ENCODE results near the gene TRUB1. TPM values are rescaled to one million over a fixed set of nuclear protein-coding genes. Genes with fewer than 3 reads are reported as not detected.

The TRUB1 gene
- polyA plus RNA-seq, 3 donors: 35.1 to 39.4 (median 38.7) TPM

DNA sequence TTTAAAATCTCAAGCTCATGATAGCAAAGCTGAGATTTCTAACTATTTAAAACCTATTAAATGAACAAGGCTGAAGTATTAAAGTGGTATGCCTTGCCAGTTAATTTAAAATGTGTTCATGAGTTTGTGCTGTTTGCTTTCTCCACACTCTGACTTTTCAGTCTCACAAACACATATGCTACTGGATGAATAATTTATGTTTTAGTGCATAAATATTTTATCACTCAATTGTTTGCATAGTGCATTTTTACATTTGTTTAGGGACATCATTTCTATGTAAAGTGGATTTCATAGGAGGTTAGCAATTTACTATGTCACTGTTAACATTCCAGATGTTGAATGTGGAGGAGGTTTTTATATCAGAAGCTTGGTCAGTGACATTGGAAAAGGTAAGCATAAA, 36.0 kb downstream of the TRUB1 start:
- no peak for DNase-seq (ENCODE audit: low read depth in 3 of 3, low spot score in 2 of 3)

DNA sequence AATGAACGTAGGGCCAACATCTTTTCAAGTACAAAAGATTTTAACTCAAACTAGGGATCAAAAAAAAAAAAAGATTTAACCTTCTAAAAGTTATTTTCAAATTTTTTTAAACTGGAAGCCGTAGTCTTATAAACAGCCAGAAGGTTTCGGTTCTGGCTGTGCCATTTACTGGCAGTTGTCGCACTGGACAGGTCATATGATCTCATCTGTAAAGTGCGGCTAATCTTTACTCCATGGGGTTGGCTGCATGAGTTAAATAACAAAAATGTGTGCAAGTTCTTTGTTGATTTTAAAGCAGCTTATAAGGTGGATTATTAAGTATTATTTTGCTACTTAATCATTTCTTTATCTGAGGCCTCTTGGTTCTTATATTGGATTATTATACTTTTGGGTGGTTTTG, 36.6 kb downstream of the TRUB1 start:
- DNase-seq (ENCODE audit: low read depth in 3 of 3, low spot score in 2 of 3): no peak

DNA sequence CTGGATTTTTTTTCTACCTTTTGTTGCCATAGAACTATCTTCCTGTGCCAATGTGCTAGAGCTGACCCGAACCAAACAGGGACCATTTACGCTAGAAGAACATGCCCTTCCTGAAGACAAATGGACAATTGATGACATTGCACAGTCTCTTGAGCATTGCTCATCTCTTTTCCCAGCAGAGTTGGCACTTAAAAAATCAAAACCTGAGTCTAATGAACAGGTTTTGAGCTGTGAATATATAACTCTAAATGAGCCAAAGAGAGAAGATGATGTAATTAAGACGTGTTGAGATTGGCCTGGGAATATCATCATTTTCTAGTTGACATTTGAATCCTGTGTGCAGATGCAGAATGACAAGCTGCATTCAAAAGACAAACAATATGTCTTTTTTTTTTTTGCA, 37.1 kb downstream of the TRUB1 start:
- no peak for DNase-seq (ENCODE audit: low read depth in 3 of 3, low spot score in 2 of 3)

DNA sequence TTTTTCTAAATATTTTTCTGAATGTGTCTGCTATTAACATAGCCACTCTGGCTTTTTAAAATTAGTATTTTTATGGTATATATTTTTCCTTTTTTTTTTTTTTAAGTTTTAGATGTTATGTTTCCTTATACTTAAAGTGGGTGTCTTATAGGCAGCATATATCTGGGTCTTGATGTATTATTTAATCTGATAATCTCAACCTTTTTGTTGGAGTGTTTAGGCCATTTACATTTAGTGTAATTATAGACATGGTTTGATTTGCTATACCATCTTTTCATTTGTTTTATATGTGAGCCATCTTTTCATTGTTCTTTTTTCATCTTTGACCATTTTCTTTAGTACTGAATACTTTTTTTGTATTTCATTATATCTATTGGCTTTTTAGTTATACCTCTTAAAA, 45.0 kb downstream of the TRUB1 start:
- no peak for DNase-seq (ENCODE audit: low read depth in 3 of 3, low spot score in 2 of 3)

DNA sequence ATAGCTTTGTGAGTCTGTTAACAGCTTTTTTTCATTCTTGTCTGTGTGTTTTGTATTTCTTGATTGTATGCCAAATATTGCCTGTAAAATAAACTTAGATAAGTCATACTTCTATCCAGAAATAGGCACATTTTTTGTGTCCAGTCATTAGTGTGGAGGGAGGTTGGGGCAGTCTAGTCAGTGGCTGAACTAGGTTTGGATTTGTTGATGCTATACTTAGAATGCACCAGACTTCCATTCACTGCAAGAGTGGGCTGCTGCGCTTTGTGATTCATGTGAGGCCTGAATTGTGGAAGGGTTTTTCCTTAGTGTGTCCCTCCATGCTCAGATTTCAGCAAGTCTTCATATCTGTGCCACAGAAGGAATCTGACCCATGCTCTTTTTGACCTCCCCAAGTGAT, 50.0 kb downstream of the TRUB1 start:
- no peak for DNase-seq (ENCODE audit: low read depth in 3 of 3, low spot score in 2 of 3)

DNA sequence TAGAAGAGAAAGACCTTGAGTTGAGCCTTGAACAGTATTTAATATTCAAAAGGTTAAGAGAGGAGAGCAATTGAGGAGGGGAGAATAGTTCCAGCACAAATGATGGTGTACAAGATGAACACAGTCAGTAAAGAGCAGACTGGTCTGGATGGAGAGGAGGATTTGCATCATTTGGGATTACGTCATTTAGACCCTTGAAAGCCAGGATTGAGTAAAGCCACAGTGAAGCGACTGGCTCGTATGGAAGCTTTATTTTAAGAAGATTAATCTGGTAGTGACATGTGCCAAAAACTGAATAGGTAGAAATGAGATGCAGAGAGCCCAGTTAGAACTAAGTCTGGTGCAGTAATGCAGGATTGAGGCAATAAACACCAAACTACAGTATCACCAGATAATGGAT, 52.6 kb downstream of the TRUB1 start:
- DNase-seq (ENCODE audit: low read depth in 3 of 3, low spot score in 2 of 3): no peak

DNA sequence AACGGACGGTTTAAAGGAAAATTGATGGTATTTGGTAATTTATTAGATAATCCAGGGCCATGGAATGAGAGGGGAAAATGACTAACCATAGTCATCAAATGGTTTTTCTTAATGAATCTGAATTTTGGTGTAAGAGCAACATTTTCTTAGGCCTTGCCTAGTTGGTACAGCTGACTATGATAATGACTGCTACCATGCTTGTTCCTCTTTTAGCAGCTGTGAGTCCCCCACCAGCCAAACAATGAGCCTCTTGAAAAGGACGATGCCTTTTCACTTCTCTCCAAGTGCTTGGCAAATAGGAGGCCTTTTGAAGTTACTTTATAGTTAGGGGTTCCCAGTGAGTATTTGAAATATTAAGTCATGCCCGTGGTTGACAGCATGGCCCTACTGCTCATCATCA, 53.0 kb downstream of the TRUB1 start:
- no peak for DNase-seq (ENCODE audit: low read depth in 3 of 3, low spot score in 2 of 3)

DNA sequence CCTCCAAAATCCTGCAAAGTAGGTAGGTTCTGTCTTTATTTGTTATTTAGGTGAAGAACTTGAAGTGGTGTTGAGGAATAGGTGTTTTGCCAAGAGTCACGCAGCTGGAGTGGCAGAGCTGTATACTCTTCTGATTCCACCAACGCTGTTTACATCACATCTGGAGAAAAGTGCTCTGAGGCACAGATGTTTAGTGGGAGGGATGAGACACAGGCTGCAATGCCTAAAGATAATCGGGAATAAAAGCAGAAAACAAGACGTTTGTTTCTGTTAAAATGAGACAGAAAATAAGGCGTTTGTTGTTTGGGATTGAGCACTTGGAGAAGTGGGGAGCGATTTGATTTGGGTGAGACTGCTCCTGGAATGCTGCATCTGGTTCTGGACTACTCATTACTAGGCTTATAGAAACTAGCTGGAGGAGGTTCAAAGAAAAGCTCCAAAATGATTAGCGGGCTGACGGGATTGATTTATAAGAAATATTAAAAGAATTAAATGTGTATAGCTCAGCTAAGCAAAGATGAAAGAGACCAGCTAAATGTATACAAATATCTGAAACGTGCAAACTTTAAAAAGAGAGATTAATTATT, 54.3 kb downstream of the TRUB1 start:
- DNase-seq (ENCODE audit: low read depth in 3 of 3, low spot score in 2 of 3): no peak

DNA sequence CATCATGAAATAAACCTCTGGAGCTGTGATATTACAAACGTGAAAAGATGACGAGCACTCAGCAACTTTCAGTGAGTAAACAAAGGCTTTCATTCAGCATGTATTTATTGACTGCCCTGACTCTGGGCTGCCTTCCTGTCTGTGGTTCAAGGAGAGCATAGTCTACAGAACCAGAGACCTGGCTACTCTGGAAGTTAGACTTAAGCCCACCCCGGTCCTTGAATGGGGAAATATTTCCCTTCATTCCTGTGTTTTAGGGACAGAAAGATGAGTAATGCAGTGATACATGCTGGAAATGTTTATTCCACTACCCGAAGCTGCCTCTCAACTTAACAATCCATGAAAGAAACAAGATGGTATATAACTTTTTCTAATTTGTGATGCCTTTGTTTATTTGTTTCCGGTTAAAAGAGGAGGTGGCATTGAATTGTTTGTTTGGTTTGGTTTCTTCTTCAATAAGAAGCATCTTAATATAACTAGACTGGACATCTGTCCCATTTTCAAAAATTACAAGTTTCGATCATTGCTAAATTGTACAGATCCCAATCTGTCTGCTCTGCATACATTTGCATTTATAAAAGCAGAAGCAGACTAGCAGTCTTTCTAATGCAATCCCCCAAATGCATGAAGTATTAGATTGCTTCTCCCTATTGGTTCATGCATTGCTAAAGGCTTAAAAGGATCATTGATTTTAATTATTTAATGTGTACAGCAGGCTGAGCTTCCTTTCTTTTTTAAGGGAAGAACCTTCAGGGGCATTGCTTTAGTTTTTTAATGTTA, 57.7 kb downstream of the TRUB1 start:
- no peak for DNase-seq (ENCODE audit: low read depth in 3 of 3, low spot score in 2 of 3)

DNA sequence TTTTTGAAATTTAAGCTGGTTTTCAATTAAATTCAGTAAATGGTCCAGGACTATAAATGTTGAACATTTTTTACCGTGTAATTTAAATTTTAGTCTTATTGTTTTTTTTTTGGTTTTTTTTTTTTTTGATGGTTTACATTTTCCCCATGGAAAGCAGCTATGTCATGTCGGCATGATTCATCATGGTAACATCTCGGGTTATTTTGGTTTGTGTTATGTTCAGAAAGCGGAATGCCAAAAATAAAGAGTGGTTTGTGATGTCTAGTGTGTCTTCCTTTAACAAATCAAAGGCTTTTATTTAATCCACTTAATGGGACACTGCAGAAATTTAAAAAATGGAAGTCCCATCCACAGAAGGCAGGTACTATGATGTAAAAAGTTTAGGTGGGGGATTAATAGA, 58.5 kb downstream of the TRUB1 start:
- no peak for DNase-seq (ENCODE audit: low read depth in 3 of 3, low spot score in 2 of 3)

DNA sequence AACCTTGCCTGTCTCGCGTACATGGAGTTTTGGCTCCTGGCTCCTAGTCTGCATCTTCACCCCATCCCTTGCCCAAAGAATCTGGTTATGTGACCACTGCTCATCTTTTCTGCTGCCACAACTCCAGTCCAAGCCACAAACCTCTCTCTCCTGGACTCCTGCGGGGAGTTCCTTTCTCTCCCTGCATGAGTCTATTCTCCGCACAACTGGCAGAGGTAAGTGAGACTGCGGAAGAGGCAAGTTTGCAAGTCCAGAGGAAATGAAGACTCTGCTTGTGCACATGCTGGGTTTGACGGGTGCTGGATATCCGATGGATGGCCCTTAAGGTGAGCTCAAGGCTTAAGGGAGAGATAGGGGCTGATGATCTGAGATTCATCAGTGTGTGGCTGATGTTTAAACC, 61.0 kb downstream of the TRUB1 start:
- no peak for DNase-seq (ENCODE audit: low read depth in 3 of 3, low spot score in 2 of 3)

DNA sequence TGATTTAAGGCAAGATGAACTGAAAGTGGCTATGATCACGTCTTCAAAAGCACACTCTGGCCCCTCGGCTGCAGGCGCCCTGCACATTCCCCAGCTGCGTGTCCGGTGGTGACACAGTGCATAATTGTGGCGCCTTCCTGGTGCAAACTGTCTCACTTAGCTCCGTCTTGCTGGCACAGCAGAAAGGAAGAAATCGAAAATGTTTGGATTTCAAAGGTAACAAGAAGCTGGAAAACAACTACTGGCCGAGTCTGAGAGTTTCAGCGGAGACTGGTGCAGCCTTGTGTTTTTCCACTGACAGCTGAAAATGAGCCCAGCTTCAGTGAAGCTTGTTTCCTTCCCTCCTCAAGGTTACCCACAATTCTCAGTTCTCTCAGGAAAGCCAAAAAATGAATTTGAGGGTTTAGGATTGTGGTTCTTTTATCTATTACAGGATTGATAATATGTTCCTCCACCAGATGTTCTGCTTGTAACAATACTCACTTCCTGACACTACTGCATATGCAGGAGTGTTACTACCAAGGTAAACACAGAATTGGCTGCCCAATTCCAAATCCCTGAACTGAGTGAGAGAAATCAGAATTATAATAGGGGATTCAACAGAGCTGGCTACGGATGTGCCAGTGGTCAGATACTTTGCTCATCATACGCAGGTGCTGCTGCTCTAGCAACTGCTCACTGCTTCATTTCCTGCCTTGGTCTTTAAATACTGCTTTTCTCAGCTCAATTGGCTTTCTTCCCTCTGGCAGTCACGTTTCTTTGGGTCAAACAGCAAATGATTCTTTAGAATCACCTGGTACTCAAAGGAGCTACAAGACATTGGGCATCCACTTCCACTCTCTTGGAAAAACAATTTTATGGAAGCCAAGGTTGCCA, 63.7 kb downstream of the TRUB1 start:
- DNase-seq (ENCODE audit: low read depth in 3 of 3, low spot score in 2 of 3): no peak

DNA sequence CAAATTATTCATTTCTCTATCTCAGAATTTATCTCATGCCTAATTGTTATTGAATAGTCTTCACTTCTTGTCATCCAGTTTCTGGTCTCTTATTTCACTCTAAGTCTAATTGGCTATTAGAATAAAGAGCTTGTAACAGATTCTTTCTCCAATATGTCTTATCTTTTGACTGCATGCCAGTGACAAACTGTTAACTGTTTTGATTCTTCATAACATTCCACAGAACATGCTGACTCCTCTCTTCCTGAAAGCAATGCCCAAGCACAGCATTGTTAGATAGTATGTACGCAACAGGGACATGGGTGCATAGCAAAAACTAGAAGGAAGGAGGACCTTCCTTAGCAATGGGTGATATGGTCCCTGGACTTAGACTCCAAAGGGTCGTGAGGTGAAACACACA, 65.4 kb downstream of the TRUB1 start:
- DNase-seq (ENCODE audit: low read depth in 3 of 3, low spot score in 2 of 3): no peak

DNA sequence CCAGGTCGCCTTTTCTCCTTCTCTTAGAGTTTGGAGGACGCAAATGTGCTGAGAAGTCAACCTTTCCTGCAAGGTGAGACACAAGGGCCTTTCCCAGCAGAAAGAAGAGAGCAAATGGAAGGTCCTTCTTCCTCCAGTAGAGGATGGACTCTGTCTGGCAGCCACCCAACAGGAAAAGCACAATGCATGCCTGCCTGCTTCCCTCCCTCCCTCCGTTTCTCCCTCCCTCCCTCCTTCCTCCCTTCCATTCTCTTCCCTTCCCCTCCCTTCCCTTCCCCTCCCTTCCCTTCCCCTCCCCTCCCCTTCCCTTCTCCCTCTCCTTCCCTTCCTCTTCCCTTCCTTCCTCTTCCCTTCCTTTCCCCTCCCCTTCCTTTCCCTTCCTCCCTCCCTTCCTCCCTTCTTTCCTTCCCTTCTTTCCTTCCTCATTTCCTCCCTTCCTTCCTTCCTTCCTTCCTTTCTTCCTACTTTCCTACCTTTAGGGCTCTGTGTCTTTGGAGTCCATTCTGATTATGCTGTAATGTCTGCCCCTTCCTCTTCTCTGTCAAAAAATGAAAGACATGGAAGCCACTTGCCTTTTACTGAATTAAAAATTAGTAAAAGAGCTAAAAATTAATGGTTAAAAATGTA, 66.4 kb downstream of the TRUB1 start:
- no peak for DNase-seq (ENCODE audit: low read depth in 3 of 3, low spot score in 2 of 3)

DNA sequence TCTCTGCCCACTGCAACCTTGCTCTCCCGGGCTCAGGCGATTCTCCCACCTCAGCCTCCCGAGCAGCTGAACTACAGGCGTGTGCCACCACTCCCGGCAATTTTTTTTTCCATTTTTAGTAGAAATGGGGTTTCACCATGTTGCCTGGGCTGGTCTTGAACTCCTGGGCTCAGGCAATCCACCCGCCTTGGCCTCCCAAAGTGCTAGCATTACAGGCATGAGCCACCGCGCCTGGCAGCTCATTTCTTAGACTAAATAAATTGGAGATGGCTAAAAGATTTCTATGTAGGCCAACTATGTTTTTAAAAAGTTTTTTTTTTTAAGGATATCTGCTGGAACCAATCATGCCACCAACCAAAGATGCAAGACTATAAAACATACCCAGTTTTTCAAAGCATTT, 67.8 kb downstream of the TRUB1 start:
- no peak for DNase-seq (ENCODE audit: low read depth in 3 of 3, low spot score in 2 of 3)

DNA sequence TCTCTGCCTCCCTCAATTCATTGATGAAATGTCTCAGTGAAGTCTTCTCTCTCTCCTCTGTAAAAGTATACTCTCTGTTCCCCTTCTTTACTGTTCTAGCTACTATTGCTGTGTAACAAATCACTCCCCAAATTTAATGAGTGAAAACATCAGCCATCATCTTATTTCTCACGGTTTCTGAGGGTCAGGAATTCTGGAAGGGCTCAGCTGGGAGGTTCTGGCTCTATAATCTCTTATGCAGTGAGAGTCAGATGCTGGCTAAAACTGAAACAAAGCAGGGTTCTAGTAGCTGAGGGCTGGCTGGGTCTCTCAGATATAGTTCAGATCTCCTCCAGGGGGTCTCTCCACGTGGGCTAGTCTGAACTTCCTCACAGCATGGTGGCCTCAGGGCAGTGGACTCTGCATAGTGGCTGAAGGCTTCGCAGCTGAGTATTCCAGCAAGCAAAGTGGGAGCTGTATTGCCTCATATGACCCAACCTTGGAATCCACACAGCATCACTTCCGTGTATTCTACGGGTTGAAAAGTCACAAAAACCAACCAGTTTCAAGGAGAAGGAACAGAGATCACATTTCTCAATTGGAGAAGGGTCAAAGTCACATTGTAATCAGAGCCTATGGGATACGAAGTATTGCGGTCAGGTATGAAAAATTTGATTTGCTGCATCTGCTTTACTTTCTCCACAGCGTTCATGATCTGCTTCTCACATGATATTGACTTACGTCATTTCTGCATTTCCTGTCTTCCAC, 80.4 kb downstream of the TRUB1 start:
- no peak for DNase-seq (ENCODE audit: low read depth in 3 of 3, low spot score in 2 of 3)

DNA sequence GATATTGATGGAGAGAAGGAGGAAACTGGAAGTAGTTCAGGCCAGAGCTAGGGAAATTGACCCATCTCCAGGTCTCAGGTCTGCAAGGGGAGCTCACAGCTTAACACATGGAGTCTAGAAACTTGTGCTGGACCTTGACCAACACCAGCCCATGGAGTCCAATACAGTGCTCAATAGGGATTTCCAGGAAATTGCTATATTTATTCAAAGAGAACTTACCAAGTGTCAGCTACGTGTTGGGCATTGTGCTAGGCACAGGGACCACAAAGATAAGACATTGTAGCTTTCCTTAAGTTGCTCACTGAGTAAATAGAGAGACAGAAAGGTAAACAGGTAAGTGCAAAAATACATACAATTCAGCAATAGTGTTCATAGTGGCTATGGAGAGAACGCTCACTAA, 82.5 kb downstream of the TRUB1 start:
- DNase-seq (ENCODE audit: low read depth in 3 of 3, low spot score in 2 of 3): no peak

DNA sequence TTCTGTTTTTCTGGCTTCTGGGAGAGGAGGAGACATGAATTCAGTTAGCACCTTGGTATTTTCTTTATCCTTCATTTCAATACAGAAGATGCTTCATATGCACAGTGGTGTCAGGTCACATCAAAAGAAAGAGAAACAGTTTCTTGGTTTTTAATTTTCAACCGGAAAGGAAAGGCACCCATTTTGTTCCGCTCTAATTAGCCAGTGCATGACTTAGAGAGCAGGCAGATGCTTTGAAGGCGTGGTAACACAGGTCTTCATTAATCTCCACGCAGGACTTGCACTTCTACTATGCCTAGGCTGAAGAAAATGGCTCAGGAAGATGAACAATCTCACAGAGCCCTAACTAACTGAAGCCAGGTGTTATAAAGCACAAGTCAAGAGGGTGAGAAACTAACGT, 84.7 kb downstream of the TRUB1 start:
- DNase-seq (ENCODE audit: low read depth in 3 of 3, low spot score in 2 of 3): no peak

DNA sequence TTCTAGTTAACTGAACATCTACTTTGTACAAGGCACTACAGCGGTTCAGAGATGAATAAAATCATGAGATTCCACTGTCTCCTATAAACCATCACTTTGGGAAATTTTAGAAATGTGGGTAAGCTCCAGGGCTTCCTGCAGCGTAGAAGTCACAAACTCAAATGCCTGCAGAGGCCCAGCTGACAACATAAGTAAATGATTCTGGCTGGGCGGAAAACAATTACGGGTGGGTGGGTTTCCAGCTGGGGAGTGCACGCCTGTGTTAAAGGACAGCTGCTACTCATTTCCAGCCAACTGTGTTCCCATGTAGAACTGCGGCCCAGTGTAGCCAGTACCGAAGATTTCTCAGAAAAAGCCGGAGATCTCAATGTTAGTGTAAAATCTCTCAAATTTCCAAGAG, 85.7 kb downstream of the TRUB1 start:
- no peak for DNase-seq (ENCODE audit: low read depth in 3 of 3, low spot score in 2 of 3)

DNA sequence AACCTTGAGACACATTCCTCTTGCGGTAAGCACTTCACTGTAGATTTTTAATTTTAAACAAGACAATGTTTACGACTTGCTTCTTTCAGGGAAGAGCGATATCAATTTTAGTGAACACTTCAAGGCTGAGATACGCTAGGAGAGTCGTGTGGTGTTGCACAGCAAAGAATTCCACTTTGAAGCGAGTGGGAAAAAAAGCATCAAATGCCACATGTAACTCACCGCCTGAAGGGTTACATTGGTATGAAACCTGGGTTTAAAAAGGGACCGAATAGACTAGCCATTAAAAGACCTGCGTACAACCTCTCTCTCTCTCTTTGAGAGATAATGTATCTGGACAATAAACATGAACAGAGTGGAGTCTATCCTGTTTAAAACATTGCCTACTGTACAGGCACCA, 86.4 kb downstream of the TRUB1 start:
- no peak for DNase-seq (ENCODE audit: low read depth in 3 of 3, low spot score in 2 of 3)
